HL-60 (cell line): ENCODE measurements around the gene TSG101.

Source experiments
- GABPA ChIP-seq: IDR thresholded peaks from 2 replicates; pipeline ENCODE4 v1.6.1; 2012; ENCODE audit warnings: low read depth
- POLR2AphosphoS5 ChIP-seq: IDR thresholded peaks from 2 replicates; pipeline ENCODE4 v1.6.1; 2012; ENCODE audit warnings: low read depth
- REST ChIP-seq: IDR thresholded peaks from 2 replicates; pipeline ENCODE4 v1.6.1; 2012; ENCODE audit warnings: low read depth; ENCODE audit not compliant: insufficient replicate concordance
- SPI1 ChIP-seq: IDR thresholded peaks from 2 replicates; pipeline ENCODE4 v1.6.1; 2012; ENCODE audit warnings: low read depth, mild to moderate bottlenecking, borderline replicate concordance
- TF ChIP-seq, protein P1 (sequence below): IDR thresholded peaks from one replicate; pipeline ENCODE4 v1.5.1; 2011; ENCODE audit warnings: low read length, control low read depth, inconsistent platforms; ENCODE audit not compliant: insufficient read depth

DNA sequence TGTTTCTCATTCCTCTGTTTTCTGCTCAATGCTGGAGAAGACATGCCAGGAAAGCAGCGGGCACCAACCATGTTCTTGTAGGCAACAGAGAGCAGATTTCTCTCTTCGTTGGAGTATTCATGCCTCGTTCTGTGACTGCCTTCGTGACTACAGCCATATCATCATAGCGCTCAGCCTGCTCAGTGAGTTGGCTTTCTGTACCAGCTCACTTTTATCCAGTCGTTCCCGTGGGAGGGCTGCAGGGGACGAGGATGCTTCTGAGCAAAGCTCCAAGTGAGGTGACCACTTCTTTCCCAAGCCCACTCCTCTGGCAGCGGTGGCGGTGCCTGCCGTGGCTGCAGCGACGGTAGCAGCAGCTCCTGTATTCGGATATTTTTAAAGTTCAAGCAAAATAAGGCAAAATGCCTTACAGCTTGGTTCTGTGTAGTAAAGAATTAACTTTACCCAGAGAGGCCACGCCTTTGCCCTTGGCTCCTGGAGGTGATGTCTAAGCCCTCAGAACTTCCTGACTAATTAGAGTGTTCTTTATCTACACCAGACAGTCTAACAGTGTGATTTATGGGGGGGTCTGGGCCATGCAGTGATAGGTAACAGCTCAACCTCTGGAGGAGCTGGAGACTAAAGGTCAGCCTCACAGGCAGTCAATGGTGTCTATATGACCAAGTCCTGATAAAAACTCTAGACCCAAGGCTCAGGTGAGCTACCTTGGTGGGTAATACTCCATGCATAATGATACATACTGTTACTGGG is 35.8 kb downstream of the TSG101 start:
- TF ChIP-seq, protein P1, sequence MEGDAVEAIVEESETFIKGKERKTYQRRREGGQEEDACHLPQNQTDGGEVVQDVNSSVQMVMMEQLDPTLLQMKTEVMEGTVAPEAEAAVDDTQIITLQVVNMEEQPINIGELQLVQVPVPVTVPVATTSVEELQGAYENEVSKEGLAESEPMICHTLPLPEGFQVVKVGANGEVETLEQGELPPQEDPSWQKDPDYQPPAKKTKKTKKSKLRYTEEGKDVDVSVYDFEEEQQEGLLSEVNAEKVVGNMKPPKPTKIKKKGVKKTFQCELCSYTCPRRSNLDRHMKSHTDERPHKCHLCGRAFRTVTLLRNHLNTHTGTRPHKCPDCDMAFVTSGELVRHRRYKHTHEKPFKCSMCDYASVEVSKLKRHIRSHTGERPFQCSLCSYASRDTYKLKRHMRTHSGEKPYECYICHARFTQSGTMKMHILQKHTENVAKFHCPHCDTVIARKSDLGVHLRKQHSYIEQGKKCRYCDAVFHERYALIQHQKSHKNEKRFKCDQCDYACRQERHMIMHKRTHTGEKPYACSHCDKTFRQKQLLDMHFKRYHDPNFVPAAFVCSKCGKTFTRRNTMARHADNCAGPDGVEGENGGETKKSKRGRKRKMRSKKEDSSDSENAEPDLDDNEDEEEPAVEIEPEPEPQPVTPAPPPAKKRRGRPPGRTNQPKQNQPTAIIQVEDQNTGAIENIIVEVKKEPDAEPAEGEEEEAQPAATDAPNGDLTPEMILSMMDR: no peak
- TF ChIP-seq SPI1 (no peak), POLR2AphosphoS5 (no peak), REST (no peak), GABPA (no peak)
